Gastrocnemius medialis (tissue), 4 donors: ENCODE data around the gene CUL2. TPM values are rescaled to one million over a fixed set of nuclear protein-coding genes. Genes with fewer than 3 reads are reported as not detected.

Experiments
- ATAC-seq, 2 donors: fragments of 150-250 bp; one replicate each; pipeline ENCODE4 v1.9.1; 2016
- DNase-seq, 2 donors: peaks; one replicate each; pipeline ENCODE4 v3.0.0-alpha.2; 2019
- H3K27ac ChIP-seq, 4 donors: fragments of 200-600 bp; sonication (generic); 1 replicate in 1 of 4; 2 replicates in 3 of 4; pipeline ENCODE4 v1.5.1; 2016 to 2018; ENCODE audit warnings: mild to moderate bottlenecking in 2 of 4, moderate library complexity in 1 of 4
- H3K27me3 ChIP-seq, 3 donors: fragments of 200-600 bp; sonication (generic) in 2 of 3; 1 replicate in 1 of 3; 2 replicates in 2 of 3; pipeline versions ENCODE4 v1.5.1 to v1.6.0; 2016 to 2019; ENCODE audit warnings: mild to moderate bottlenecking in 1 of 3, moderate library complexity in 1 of 3
- H3K36me3 ChIP-seq, 2 donors: fragments of 200-600 bp; sonication (generic) in 1 of 2; one replicate each; pipeline ENCODE4 v1.5.1; 2017 to 2018
- H3K4me1 ChIP-seq, 2 donors: fragments of 200-600 bp; sonication (generic) in 1 of 2; one replicate each; pipeline ENCODE4 v1.5.1; 2016 to 2017; ENCODE audit warnings: mild to moderate bottlenecking in 2 of 2
- H3K4me3 ChIP-seq, 4 donors: fragments of 200-600 bp; sonication (generic) in 3 of 4; 1 replicate in 1 of 4; 2 replicates in 3 of 4; pipeline ENCODE4 v1.5.1; 2016 to 2019; ENCODE audit warnings: mild to moderate bottlenecking in 2 of 4
- H3K9me3 ChIP-seq, 3 donors: fragments of 200-600 bp; sonication (generic) in 2 of 3; 1 replicate in 1 of 3; 2 replicates in 2 of 3; pipeline ENCODE4 v1.5.1; 2016 to 2019
- POLR2A ChIP-seq, 2 donors: fragments of 450-650 bp; IDR thresholded peaks; one replicate each; pipeline ENCODE4 v1.6.1; 2017; ENCODE audit warnings: antibody characterized with exemption in 2 of 2, mild to moderate bottlenecking in 2 of 2, moderate library complexity in 2 of 2
- in situ Hi-C, 4 donors: fragments of 200-750 bp; cut with MboI; loops; one replicate each; pipeline versions ENCODE4 v1.15.0 to v1.8.0; 2017; ENCODE audit warnings: low sequenced_read_pairs in 4 of 4
- intact Hi-C: fragments of 100-400 bp; cut with DNase I; formaldehyde crosslinking; loops from one replicate; pipeline ENCODE4 v1.15.1; 2023; ENCODE audit warnings: low total_unique reads
- total RNA-seq, 4 donors: library from RNA; depleted of rRNA; stranded (reverse); fragments of >200 nt; gene quantifications; one replicate each; pipeline versions ENCODE4 v1.1.0 to v1.2.3, GENCODE V29; 2016
- TF ChIP-seq, protein P1 (sequence below), 5 experiments: fragments of 450-650 bp in 3 of 5; fragments of 200-600 bp in 2 of 5; sonication (generic) in 2 of 5; IDR thresholded peaks in 4 of 5; conservative IDR thresholded peaks in 1 of 5; 1 replicate in 4 of 5; 2 replicates in 1 of 5; pipeline ENCODE4 v1.5.1; 2016 to 2019; ENCODE audit warnings: antibody characterized with exemption in 5 of 5, mild to moderate bottlenecking in 3 of 5, moderate library complexity in 3 of 5

The CUL2 gene
- total RNA-seq, 4 donors from 2014 or later, result 27.2 to 41.4 (median 34.2) TPM

DNA sequence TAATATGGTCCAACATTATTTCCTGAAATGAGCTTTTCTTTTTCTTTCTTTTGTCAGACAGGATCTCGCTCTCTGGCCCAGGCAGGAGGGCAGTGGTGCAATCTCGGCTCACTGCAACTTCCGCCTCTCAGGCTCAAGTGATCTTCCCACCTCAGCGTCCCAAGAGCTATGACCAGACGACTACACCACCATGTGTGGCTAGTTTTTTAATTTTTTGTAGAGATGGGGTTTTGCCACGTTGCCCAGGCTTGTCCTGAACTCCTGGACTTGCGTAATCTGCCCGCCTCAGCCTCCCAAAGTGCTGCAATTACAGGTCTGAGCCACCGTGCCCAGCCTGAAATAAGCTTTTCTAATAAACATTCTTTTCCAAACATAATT lies 48.6 kb downstream of the CUL2 start:
- no peak for ATAC-seq
- no peak for DNase-seq
- H3K27me3 ChIP-seq, result no peaks in the 10 kb centered on the region
- intact Hi-C loops, result no loop called here
- no peak overlapping the region for H3K27ac ChIP-seq
- H3K9me3 ChIP-seq, result no peaks in the 10 kb centered on the region
- H3K4me3 ChIP-seq, result no peak overlapping the region
- H3K36me3 ChIP-seq, result peaks cover 5 to 29% of the 10 kb centered on the region in 2 donors
- no peak for TF ChIP-seq POLR2A (IDR thresholded peaks at IDR 0.05)
- TF ChIP-seq, protein P1, sequence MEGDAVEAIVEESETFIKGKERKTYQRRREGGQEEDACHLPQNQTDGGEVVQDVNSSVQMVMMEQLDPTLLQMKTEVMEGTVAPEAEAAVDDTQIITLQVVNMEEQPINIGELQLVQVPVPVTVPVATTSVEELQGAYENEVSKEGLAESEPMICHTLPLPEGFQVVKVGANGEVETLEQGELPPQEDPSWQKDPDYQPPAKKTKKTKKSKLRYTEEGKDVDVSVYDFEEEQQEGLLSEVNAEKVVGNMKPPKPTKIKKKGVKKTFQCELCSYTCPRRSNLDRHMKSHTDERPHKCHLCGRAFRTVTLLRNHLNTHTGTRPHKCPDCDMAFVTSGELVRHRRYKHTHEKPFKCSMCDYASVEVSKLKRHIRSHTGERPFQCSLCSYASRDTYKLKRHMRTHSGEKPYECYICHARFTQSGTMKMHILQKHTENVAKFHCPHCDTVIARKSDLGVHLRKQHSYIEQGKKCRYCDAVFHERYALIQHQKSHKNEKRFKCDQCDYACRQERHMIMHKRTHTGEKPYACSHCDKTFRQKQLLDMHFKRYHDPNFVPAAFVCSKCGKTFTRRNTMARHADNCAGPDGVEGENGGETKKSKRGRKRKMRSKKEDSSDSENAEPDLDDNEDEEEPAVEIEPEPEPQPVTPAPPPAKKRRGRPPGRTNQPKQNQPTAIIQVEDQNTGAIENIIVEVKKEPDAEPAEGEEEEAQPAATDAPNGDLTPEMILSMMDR (IDR thresholded peaks at IDR 0.05 in 4 of 5, conservative IDR thresholded peaks at IDR 0.05 in 1 of 5), result no peak
- in situ Hi-C loops, result no loop called here
- no peaks in the 10 kb centered on the region for H3K4me1 ChIP-seq

DNA sequence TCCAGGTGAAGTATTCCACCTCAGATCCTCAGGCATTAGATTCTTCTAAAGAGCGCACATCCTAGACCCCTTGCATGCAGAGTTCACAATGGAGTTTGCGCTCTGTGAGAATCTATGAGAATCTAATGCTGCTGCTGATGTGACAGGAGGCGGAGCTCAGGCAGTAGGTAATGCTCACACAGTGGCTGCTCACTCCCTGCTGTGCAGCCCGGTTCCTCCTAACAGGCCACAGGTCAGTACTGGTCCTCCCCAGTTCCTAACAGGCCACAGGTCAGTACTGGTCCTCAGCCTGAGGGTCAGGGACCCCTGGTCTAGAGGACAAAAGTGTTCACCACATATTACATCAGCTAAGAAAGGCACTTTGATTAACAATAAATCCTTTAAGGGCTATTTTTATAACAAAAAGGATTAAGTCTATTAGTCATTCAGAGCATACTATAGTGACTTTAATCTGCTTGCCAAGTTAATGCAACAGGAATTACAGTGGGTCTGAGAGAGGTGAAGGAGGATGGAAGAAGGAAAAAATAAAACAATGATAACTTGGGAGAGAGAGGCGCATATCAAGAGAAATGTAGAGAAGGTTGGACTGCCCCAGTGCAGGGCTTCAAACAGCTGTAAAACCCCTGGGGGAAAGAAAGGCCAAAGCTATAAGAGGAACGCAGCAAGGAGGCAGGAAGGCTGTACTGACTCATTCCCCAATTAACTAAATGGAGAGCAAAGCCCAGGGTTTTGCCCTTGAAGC lies 49.2 kb downstream of the CUL2 start:
- Histone ChIP-seq H3K36me3 (peaks cover 5 to 29% of the 10 kb centered on the region in 2 donors), H3K27ac (no peak overlapping the region), H3K9me3 (no peaks in the 10 kb centered on the region), H3K4me1 (no peaks in the 10 kb centered on the region), H3K4me3 (no peak overlapping the region), H3K27me3 (no peaks in the 10 kb centered on the region)
- DNase-seq (no peak), ATAC-seq (no peak)
- intact Hi-C loops (no loop called here), in situ Hi-C loops (no loop called here)
- TF ChIP-seq, protein P1 (IDR thresholded peaks at IDR 0.05 in 4 of 5, conservative IDR thresholded peaks at IDR 0.05 in 1 of 5), result no peak
- TF ChIP-seq POLR2A (IDR thresholded peaks at IDR 0.05), result no peak

DNA sequence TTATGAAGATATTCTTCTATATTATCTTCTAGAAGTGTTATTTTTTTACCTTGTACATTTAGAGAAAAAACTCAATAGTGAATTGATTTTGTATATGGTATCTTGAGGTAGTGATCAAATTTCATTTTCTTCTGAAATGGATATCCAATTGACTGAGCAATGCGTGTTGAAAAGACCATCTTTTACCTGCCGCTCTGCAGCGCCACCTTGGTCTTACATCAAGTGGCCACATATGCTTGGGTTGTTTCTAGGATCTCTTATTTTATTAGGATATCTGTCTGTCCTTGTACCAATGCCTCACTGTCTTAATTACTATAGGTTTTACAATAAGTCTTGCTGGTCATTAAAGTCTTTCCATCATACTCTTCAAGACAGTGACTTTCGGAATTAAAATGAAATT lies 53.0 kb downstream of the CUL2 start:
- TF ChIP-seq POLR2A (IDR thresholded peaks at IDR 0.05), result no peak
- TF ChIP-seq, protein P1 (IDR thresholded peaks at IDR 0.05 in 4 of 5, conservative IDR thresholded peaks at IDR 0.05 in 1 of 5), result no peak
- Histone ChIP-seq H3K27me3 (no peaks in the 10 kb centered on the region), H3K27ac (no peak overlapping the region), H3K4me3 (no peak overlapping the region), H3K36me3 (peaks cover 2 to 42% of the 10 kb centered on the region in 2 donors), H3K4me1 (no peaks in the 10 kb centered on the region), H3K9me3 (no peaks in the 10 kb centered on the region)
- intact Hi-C loops, result no loop called here
- DNase-seq (no peak), ATAC-seq (no peak)
- in situ Hi-C loops, result no loop called here

DNA sequence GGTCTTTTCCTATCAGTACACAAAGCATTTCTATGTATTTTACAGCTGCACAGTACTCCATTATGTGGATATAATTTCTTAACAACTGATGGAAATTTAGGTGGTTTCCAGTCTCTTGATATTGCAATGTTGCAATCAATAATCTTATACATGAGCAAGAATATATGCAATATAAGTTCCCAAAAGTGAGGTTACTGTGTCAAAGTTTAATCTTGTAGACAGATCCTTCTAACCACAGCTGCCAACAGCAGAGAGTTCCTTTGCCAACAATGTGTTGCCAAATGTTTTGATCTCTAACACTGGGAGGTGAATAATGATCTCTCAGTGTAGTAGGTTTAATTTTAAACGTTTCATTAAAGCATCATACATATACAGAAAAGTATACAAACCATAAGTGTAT lies 54.5 kb downstream of the CUL2 start:
- ATAC-seq (no peak), DNase-seq (no peak)
- TF ChIP-seq POLR2A (IDR thresholded peaks at IDR 0.05), result no peak
- TF ChIP-seq, protein P1 (IDR thresholded peaks at IDR 0.05 in 4 of 5, conservative IDR thresholded peaks at IDR 0.05 in 1 of 5), result no peak
- Histone ChIP-seq H3K4me1 (no peaks in the 10 kb centered on the region), H3K27ac (no peak overlapping the region), H3K4me3 (no peak overlapping the region), H3K27me3 (no peaks in the 10 kb centered on the region), H3K36me3 (peaks cover 8 to 55% of the 10 kb centered on the region in 2 donors), H3K9me3 (no peaks in the 10 kb centered on the region)
- intact Hi-C loops, result no loop called here
- in situ Hi-C loops, result no loop called here
